Naive thymus-derived CD4-positive, alpha-beta T cell (primary cell): ENCODE results near the gene PALLD. TPM values are rescaled to one million over a fixed set of nuclear protein-coding genes. Genes with fewer than 3 reads are reported as not detected.

Experiments
- ATAC-seq: fragments of 150-1000 bp; cut with Tn5 transposase; 2 replicates; pipeline ENCODE4 v1.10.0; 2021; ENCODE audit warnings: mild to moderate bottlenecking, moderate library complexity
- CTCF ChIA-PET: fragments of 350-600 bp; sonication (Branson Sonifier 250); formaldehyde crosslinking; loops from one replicate; lab custom pipeline; 2021; ENCODE audit warnings: antibody characterized with exemption; lab: Charles Lee
- POLR2A ChIA-PET: fragments of 350-600 bp; sonication (Branson Sonifier 250); formaldehyde crosslinking; loops from one replicate; lab custom pipeline; 2021; ENCODE audit warnings: antibody characterized with exemption, inconsistent platforms; lab: Charles Lee
- DNase-seq, 9 donors: peaks; one replicate each; pipeline versions ENCODE4 v3.0.0 to v3.0.0-alpha.2; 2020 to 2022; ENCODE audit warnings: mixed read lengths in 1 of 9
- H3K27ac ChIP-seq: one replicate; pipeline ENCODE4 v1.7.0; 2013; ENCODE audit warnings: mild to moderate bottlenecking, low read depth, low read length, moderate library complexity
- H3K27me3 ChIP-seq, 2 donors: one replicate each; pipeline ENCODE4 v1.7.0; 2013; ENCODE audit warnings: low read length in 2 of 2, mild to moderate bottlenecking in 2 of 2, moderate library complexity in 2 of 2; ENCODE audit not compliant: control insufficient read depth in 2 of 2, insufficient read depth in 2 of 2
- H3K36me3 ChIP-seq, 3 experiments: 1 replicate in 2 of 3; 2 replicates in 1 of 3; pipeline ENCODE4 v1.7.0; 2013; ENCODE audit warnings: low read length in 3 of 3, mild to moderate bottlenecking in 3 of 3, moderate library complexity in 1 of 3; ENCODE audit not compliant: insufficient read depth in 3 of 3, control insufficient read depth in 2 of 3
- H3K4me1 ChIP-seq, 2 donors: one replicate each; pipeline ENCODE4 v1.7.0; 2013; ENCODE audit warnings: low read length in 2 of 2, mild to moderate bottlenecking in 2 of 2, moderate library complexity in 1 of 2; ENCODE audit not compliant: control insufficient read depth in 2 of 2, insufficient read depth in 2 of 2
- H3K4me3 ChIP-seq: 2 replicates; pipeline ENCODE4 v1.7.0; 2013; ENCODE audit warnings: mild to moderate bottlenecking, low read length
- H3K9me3 ChIP-seq, 3 experiments: 1 replicate in 2 of 3; 2 replicates in 1 of 3; pipeline ENCODE4 v1.7.0; 2013; ENCODE audit warnings: low read length in 3 of 3; ENCODE audit not compliant: control insufficient read depth in 2 of 3
- H3K27ac Mint-ChIP-seq, 9 donors: one replicate each; pipeline ENCODE4 v1.8.0; 2020 to 2022; ENCODE audit warnings: mixed read lengths in 9 of 9, mild to moderate bottlenecking in 8 of 9, moderate library complexity in 5 of 9, inconsistent platforms in 2 of 9
- H3K27me3 Mint-ChIP-seq, 5 donors: one replicate each; pipeline ENCODE4 v1.8.0; 2021 to 2022; ENCODE audit warnings: mixed read lengths in 5 of 5, mild to moderate bottlenecking in 1 of 5
- H3K36me3 Mint-ChIP-seq, 5 donors: one replicate each; pipeline ENCODE4 v1.8.0; 2020 to 2022; ENCODE audit warnings: mixed read lengths in 5 of 5, mild to moderate bottlenecking in 3 of 5, inconsistent platforms in 1 of 5
- H3K4me1 Mint-ChIP-seq, 7 donors: one replicate each; pipeline ENCODE4 v1.8.0; 2020 to 2022; ENCODE audit warnings: mixed read lengths in 7 of 7, mild to moderate bottlenecking in 3 of 7, inconsistent platforms in 1 of 7
- H3K4me3 Mint-ChIP-seq, 10 donors: one replicate each; pipeline ENCODE4 v1.8.0; 2020 to 2022; ENCODE audit warnings: mild to moderate bottlenecking in 10 of 10, mixed read lengths in 10 of 10, moderate library complexity in 6 of 10, inconsistent platforms in 2 of 10
- H3K9me3 Mint-ChIP-seq, 11 donors: one replicate each; pipeline ENCODE4 v1.8.0; 2020 to 2022; ENCODE audit warnings: mixed read lengths in 11 of 11, mild to moderate bottlenecking in 4 of 11, inconsistent platforms in 1 of 11, moderate library complexity in 1 of 11
- intact Hi-C, 2 donors: fragments of 100-400 bp; cut with micrococcal nuclease; formaldehyde crosslinking; loops; one replicate each; pipeline ENCODE4 v1.15.1; 2023
- polyA plus RNA-seq, 2 donors: library from polyadenylated mRNA; unstranded; fragments of 300-500 nt; fragmentation: Illumina TruSeq; gene quantifications; one replicate each; pipeline ENCODE4 v1.2.3, GENCODE V29; 2021
- total RNA-seq, 6 experiments: library from RNA in 5 of 6; stranded (reverse) in 5 of 6; gene quantifications; 1 replicate in 5 of 6; 2 replicates in 1 of 6; pipeline ENCODE4 v1.2.3 and lab custom pipeline; 2021 to 2026

Gene PALLD
- total and polyA plus RNA-seq, 7 experiments from 2014 or later = 0.51 to 11.9 (median 0.76) TPM

DNA sequence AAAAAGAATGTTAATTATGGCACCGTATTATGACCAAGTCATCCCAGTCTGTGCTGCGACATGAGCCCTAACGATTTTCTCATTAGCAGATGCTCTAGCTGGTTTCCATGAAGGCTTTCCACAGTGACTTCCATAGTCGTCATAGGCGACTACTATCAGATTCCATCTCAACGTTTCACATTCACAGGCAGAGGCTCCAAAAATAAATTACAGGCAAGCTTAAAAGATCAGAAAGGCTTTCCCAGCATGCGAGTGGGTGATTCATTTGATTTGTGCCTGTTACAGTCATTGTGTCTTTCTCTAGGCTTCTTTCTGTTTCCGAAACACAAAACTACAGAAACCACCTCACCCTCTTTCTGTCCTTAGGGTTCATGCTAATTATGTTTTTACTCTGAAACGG, 43.2 kb downstream of the PALLD start:
- Mint-ChIP-seq H3K9me3 (no peaks in the 10 kb centered on the region), H3K36me3 (no peaks in the 10 kb centered on the region), H3K27ac (no peak overlapping the region), H3K4me1 (peaks cover 0 to 4% (median 0%) of the 10 kb centered on the region in 7 donors), H3K27me3 (peaks cover 0 to 19% (median 10%) of the 10 kb centered on the region in 5 donors), H3K4me3 (no peak overlapping the region)
- Histone ChIP-seq H3K27me3 (no peaks in the 10 kb centered on the region), H3K4me1 (no peaks in the 10 kb centered on the region), H3K4me3 (no peak overlapping the region), H3K36me3 (no peaks in the 10 kb centered on the region), H3K9me3 (no peaks in the 10 kb centered on the region), H3K27ac (no peak overlapping the region)
- ATAC-seq (no peak), DNase-seq (no peak)
- POLR2A ChIA-PET = no interaction called here
- intact Hi-C loops = no loop called here
- CTCF ChIA-PET = no interaction called here

DNA sequence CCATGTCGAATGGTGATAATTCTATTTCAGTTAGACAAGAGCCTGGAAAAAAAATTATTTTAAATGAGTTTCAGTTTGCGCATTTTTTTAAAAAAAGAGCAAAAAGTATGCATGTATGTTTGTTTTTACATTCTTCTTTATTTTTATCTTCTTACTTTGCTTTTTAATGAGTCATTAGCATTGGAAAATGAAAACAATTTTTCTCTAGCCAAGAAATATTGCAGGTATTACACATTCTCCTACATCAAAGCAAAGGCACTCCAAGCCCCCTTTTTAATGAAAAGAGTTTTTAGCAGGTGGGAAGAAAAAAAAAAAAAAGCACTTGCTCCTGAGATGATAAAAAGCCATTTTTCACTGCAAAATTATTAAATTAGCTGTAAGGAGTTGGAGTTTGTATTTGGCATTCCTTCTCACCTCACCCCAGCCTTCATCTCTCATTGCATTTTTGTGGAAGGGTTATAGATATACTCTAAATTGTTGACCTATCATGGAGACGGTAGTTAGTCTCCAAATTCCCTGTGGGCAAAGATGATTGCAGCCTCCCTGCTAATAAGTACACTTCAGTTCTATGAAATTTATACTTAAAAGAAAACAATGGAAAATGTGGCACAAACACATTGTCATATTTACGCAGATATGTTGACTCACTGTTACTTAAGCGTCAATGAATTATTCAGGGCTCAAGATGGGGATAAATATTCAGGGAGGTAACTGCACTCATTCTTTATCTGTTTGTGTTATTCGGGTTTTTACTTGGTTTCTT, 43.8 kb downstream of the PALLD start:
- ATAC-seq = no peak
- CTCF ChIA-PET = no interaction called here
- DNase-seq = no peak
- H3K27me3 ChIP-seq = no peaks in the 10 kb centered on the region
- POLR2A ChIA-PET = no interaction called here
- no peaks in the 10 kb centered on the region for H3K4me1 ChIP-seq
- Mint-ChIP-seq H3K4me1 (peaks cover 0 to 4% (median 0%) of the 10 kb centered on the region in 7 donors), H3K36me3 (no peaks in the 10 kb centered on the region), H3K27ac (no peak overlapping the region), H3K9me3 (no peaks in the 10 kb centered on the region), H3K27me3 (peaks cover 4 to 21% (median 10%) of the 10 kb centered on the region in 5 donors), H3K4me3 (no peak overlapping the region)
- no peaks in the 10 kb centered on the region for H3K9me3 ChIP-seq
- no peak overlapping the region for H3K27ac ChIP-seq
- no peaks in the 10 kb centered on the region for H3K36me3 ChIP-seq
- intact Hi-C loops = no loop called here
- no peak overlapping the region for H3K4me3 ChIP-seq

DNA sequence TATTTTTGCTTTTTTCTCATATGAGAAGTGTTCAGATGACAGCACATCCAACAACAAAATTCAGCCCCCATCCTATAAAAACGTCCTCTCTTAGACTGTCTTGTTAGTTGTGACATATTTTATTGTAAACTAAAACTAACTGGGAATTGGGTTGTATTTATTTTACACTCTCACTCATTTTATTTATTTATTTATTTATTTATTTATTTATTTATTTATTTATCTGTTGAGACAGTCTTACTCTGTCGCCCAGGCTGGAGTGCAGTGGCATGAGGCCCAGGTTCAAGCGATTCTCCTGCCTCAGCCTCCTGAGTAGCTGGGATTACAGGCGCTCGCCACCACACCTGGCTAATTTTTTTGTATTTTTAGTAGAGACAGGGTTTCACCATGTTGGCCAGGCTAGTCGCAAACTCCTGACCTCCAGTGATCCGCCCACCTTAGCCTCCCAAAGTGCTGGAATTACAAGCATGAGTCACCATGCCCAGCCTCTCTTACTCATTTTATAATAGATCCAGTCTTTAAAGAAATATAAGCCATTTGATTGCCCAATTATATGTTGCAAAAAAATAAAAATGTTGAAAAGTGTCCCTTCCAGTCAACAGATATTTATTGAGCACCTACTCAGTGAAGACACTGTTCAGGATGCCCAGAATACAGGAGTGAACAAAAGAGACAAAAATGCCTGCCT, 44.6 kb downstream of the PALLD start:
- intact Hi-C loops = no loop called here
- H3K36me3 Mint-ChIP-seq = no peaks in the 10 kb centered on the region

DNA sequence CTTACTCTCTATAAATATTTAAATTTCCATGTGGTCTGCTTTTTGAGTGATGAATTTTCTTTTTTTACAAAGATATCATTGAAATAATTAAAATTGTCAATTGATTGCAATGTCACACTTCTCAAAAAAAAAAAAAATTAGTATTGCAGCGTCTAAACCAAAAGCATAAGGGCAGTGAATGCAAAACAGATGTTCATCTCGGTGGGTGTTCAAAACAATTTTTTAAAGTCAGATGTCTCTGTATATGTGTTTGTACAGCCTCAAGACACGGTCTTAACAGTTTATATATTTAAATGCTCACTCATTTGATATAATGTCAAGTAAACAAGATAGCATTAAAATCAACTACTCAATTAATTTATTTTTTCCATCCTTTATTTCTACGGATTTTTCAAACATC, 52.3 kb downstream of the PALLD start:
- no peaks in the 10 kb centered on the region for H3K36me3 Mint-ChIP-seq
- no peak overlapping the region for H3K4me3 Mint-ChIP-seq
- no peaks in the 10 kb centered on the region for H3K9me3 Mint-ChIP-seq
- ATAC-seq (no peak), DNase-seq (no peak)
- no peaks in the 10 kb centered on the region for H3K4me1 Mint-ChIP-seq
- intact Hi-C loops = no loop called here
- H3K9me3 ChIP-seq = no peaks in the 10 kb centered on the region
- H3K4me3 ChIP-seq = no peak overlapping the region
- no peaks in the 10 kb centered on the region for H3K36me3 ChIP-seq
- no peaks in the 10 kb centered on the region for H3K27me3 ChIP-seq
- peaks cover 0 to 12% (median 5%) of the 10 kb centered on the region in 5 donors for H3K27me3 Mint-ChIP-seq
- ChIA-PET CTCF (no interaction called here), POLR2A (no interaction called here)
- H3K27ac ChIP-seq = no peak overlapping the region
- H3K27ac Mint-ChIP-seq = no peak overlapping the region
- no peaks in the 10 kb centered on the region for H3K4me1 ChIP-seq

More for the DNA sequence above, 44.6 kb downstream of the PALLD start:
- Mint-ChIP-seq H3K4me1 (peaks cover 0 to 4% (median 0%) of the 10 kb centered on the region in 7 donors), H3K27me3 (peaks cover under 1 to 19% (median 5%) of the 10 kb centered on the region in 5 donors), H3K27ac (no peak overlapping the region), H3K9me3 (no peaks in the 10 kb centered on the region), H3K4me3 (no peak overlapping the region)
- POLR2A ChIA-PET = no interaction called here
- Histone ChIP-seq H3K4me3 (no peak overlapping the region), H3K4me1 (no peaks in the 10 kb centered on the region), H3K27me3 (no peaks in the 10 kb centered on the region), H3K36me3 (no peaks in the 10 kb centered on the region), H3K9me3 (no peaks in the 10 kb centered on the region), H3K27ac (no peak overlapping the region)
- CTCF ChIA-PET = interaction anchor here (0.7 kb wide), 1 partner anchor 26 kb away, joined by 4 read pairs; no protein-coding TSS in a partner anchor
- DNase-seq (no peak), ATAC-seq (no peak)

DNA sequence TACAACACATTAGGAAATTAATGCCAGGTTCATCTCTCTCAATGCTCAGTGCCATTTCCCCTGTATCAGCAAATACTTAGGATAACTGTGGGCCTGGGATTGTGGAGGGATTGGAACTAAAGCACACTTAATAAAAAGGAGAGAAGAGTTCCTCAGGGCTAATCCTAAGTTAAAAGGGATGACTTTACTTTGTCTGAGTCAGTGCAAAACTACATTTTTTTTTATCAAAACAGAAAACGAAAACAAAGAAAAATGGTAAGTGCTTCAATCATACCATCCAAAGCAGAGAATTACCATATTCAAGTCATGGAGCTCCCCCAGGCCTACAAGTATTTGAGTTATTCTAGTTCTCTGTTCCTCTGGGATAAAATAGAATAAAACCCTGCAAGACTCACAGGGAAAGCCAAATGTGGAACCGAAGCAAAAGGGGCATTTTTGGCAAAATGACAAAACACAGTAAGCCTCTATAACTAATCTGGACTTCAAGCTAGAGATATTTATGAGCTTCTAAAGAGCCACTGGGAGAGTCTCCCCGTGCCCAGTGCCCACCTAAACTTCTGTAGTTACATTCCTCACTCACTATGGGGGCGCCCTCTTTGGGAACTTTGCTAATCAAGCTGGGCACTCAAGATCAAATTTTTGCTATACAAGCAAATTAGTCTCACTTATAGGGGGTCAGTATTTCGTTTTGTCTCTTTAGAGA, 53.4 kb downstream of the PALLD start:
- H3K36me3 Mint-ChIP-seq = no peaks in the 10 kb centered on the region

DNA sequence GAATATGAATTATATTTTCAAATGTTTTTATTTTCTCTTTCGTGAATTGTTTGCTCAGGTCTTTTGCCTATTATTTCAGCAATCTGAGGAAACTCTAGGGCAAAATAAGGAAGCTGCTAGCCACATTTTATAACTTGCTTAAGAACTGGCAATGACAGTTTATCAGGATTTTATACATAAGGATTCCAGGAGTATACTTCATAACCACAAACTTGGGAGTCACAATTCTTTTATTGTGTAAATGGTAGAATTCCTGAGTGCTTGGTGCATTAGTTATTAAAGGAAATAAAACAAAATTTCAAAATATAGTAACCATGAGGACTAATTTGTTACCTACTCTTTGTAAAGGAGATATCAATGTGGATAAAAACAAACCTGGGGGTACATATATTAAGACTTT, 54.4 kb downstream of the PALLD start:
- POLR2A ChIA-PET = no interaction called here
- no peak for ATAC-seq

More for the DNA sequence above, 53.4 kb downstream of the PALLD start:
- no peaks in the 10 kb centered on the region for H3K4me1 ChIP-seq
- DNase-seq (no peak), ATAC-seq (no peak)
- no peaks in the 10 kb centered on the region for H3K27me3 ChIP-seq
- CTCF ChIA-PET = no interaction called here
- H3K27ac ChIP-seq = no peak overlapping the region
- H3K27ac Mint-ChIP-seq = no peak overlapping the region
- H3K9me3 ChIP-seq = no peaks in the 10 kb centered on the region
- no peaks in the 10 kb centered on the region for H3K4me1 Mint-ChIP-seq
- H3K36me3 ChIP-seq = no peaks in the 10 kb centered on the region
- POLR2A ChIA-PET = no interaction called here
- H3K4me3 ChIP-seq = no peak overlapping the region
- intact Hi-C loops = loop anchor here (5.0 kb wide), 4 partner anchors 38 to 368 kb away; no protein-coding TSS in a partner anchor
- H3K9me3 Mint-ChIP-seq = no peaks in the 10 kb centered on the region
- no peak overlapping the region for H3K4me3 Mint-ChIP-seq
- H3K27me3 Mint-ChIP-seq = peaks cover 0 to 13% (median 5%) of the 10 kb centered on the region in 5 donors

More for the DNA sequence above, 54.4 kb downstream of the PALLD start:
- no peaks in the 10 kb centered on the region for H3K4me1 Mint-ChIP-seq
- peaks cover 0 to 9% (median 4%) of the 10 kb centered on the region in 5 donors for H3K27me3 Mint-ChIP-seq
- Histone ChIP-seq H3K9me3 (no peaks in the 10 kb centered on the region), H3K36me3 (no peaks in the 10 kb centered on the region), H3K4me3 (no peak overlapping the region), H3K4me1 (no peaks in the 10 kb centered on the region), H3K27ac (no peak overlapping the region), H3K27me3 (no peaks in the 10 kb centered on the region)
- DNase-seq = no peak
- H3K4me3 Mint-ChIP-seq = no peak overlapping the region
- no peak overlapping the region for H3K27ac Mint-ChIP-seq
- CTCF ChIA-PET = interaction anchor here (0.5 to 0.6 kb wide), 2 partner anchors 567 to 1257 kb away, joined by 3 read pairs; no protein-coding TSS in a partner anchor
- intact Hi-C loops = loop anchor here (5.0 kb wide), 4 partner anchors 39 to 369 kb away; no protein-coding TSS in a partner anchor
- no peaks in the 10 kb centered on the region for H3K36me3 Mint-ChIP-seq
- no peaks in the 10 kb centered on the region for H3K9me3 Mint-ChIP-seq
